Fibroblast of pulmonary artery (primary cell): ENCODE data around the gene DAGLA.

Source experiments
- DNase-seq: peaks from one replicate; pipeline ENCODE4 v3.0.0-alpha.2; 2010; ENCODE audit warnings: low read depth
- H3K4me3 ChIP-seq: replicated peaks from 2 replicates; pipeline ENCODE4 v1.5.1; 2011; ENCODE audit warnings: low read depth, mild to moderate bottlenecking, control low read depth, low read length, moderate library complexity
- CTCF ChIP-seq: IDR thresholded peaks from 2 replicates; pipeline ENCODE4 v1.5.1; 2011; ENCODE audit warnings: mild to moderate bottlenecking, control low read depth, low read length, inconsistent platforms; ENCODE audit errors: missing control alignments

Gene DAGLA

GRCh38 chr11:61679893-61680621, at the start of gene DAGLA:
Gene DAGLA, plus strand, starts transcription at chr11:61680391. Its CDS starts 39,765 bp downstream, at chr11:61720156.
- TF ChIP-seq CTCF, result peak; percentile 51
- peak within 1 kb of the TSS; percentile 52 for H3K4me3 ChIP-seq
- DNase-seq, result peak; percentile 57

DNA sequence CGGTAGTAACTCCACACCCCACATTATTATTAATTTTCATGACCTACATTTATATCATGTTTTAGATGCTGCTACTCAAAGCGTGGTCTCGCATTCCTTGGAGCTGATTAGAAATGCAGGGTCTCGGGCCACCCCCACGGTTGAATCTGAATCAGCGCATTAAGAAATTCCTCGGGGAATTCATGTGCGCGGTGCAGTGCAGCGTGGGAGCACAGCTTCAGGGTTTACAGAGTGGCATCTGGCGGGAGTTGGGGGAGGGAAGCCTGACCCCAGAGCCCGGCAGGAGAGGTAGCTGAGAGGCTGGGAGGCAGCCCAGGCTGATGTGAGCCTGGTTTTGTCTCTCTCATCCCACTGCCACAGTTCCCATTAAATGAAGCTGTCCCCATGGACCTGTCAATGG, 48.1 kb upstream of the DAGLA start:
- DNase-seq, result no peak
- no peak for TF ChIP-seq CTCF
- no peak overlapping the region for H3K4me3 ChIP-seq

DNA sequence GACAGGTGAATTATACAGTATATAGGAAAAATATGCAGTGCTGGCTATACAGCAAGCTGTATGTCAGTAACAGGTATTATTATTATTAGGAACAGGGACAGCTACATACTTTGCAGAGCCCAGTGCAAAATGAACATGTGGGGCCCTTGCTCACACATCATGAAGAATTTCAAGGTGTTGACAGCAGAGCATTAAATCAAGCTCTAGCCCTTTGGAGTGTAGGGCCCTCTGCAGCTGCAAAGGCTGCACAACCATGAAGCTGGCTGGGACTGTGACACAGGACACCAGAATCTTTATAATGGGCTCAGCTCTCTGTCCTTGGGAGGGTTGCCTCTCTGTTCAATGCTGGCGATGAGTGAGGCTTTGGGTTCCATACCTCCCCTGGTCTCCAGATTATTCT, 44.9 kb upstream of the DAGLA start:
- TF ChIP-seq CTCF, result no peak
- no peak for DNase-seq
- H3K4me3 ChIP-seq, result no peak overlapping the region

GRCh38 chr11:61635787-61636186, 44.4 kb upstream of the DAGLA start:
- no peak for DNase-seq
- H3K4me3 ChIP-seq, result no peak overlapping the region
- no peak for TF ChIP-seq CTCF

DNA sequence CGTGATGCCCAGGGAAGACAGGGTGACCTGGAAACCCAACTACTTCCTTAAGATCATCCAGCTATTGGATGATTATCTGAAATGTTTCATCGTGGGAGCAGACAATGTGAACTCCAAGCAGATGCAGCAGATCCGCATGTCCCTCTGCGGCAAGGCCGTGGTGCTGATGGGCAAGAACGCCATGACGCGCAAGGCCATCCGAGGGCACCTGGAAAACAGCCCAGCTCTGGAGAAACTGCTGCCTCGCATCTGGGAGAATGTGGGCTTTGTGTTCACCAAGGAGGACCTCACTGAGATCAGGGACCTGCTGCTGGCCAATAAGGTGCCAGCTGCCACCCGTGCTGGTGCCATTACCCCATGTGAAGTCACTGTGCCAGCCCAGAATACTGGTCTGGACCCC, 43.5 kb upstream of the DAGLA start:
- no peak for TF ChIP-seq CTCF
- no peak for DNase-seq
- H3K4me3 ChIP-seq, result no peak overlapping the region

GRCh38 chr11:61637277-61637676, 42.9 kb upstream of the DAGLA start:
- H3K4me3 ChIP-seq, result no peak overlapping the region
- no peak for TF ChIP-seq CTCF
- DNase-seq, result no peak
